ENCODE measurements around the gene CCNY. TPM values are rescaled to one million over a fixed set of nuclear protein-coding genes. Genes with fewer than 3 reads are reported as not detected.

CCNY gene
- total and polyA plus RNA-seq, 2 of the 13 experiments (the other 11 are each of a cell fraction or from before 2014, with no cell fraction given): 48.2 to 54.7 TPM

- H3K36me3 ChIP-seq (replicated peaks in 1 of 2; ENCODE audit: control insufficient read depth in 1 of 2, insufficient read depth in 2 of 2, low read length in 2 of 2): no peaks in the 10 kb centered on the region
- 95% methylated on average over 11 of the region's 11 CpGs for WGBS (ENCODE audit: low lambda C conversion rate)
- ChIA-PET POLR2A (interaction anchor here (1.5 kb wide), 1 partner anchor 30 kb away, joined by 3 read pairs; no protein-coding TSS in a partner anchor), CTCF (ENCODE audit: low intra/inter-chr PET ratio, low total read pairs) (no interaction called here)
- no peak overlapping the region for H3K9ac ChIP-seq (ENCODE audit: insufficient read depth, low read depth, low read length)
- H2AFZ ChIP-seq (ENCODE audit: low read length): no peak overlapping the region
- peak; percentile 26; the same call in 2 of the 3 replicates for ATAC-seq
- no peaks in the 10 kb centered on the region for H3K9me3 ChIP-seq (ENCODE audit: low read length)
- intact Hi-C loops (cut with micrococcal nuclease; ENCODE audit: unreplicated experiment) (no loop called here), in situ Hi-C loops (cut with HindIII; ENCODE audit: extremely low pct_ligation_motif_present, low pct_unique_long_range_greater_than_20kb) (no loop called here)
- no peak for FAIRE-seq
- BruUV-seq (replicated peaks): no TSS peak
- no peaks in the 10 kb centered on the region for H4K20me1 ChIP-seq (ENCODE audit: insufficient read depth, low read length)
- H3K27ac ChIP-seq (ENCODE audit: extremely low read length, insufficient read depth, low read length): peak overlapping the region; percentile 19
- TF ChIP-seq ETS1 (CRISPR knock-in tag; IDR thresholded peaks at IDR 0.05) (no peak), CCAR2 (optimal IDR thresholded peaks at IDR 0.05; ENCODE audit: low read depth, low read length) (no peak), ZNF772 (CRISPR knock-in tag; IDR thresholded peaks at IDR 0.05) (no peak), ZNF687 (CRISPR knock-in tag; IDR thresholded peaks at IDR 0.05) (peak; percentile 14; the same call in 1 of the 2 replicates)
- DNase-seq (ENCODE audit: low spot score): no peak
- H3K4me1 ChIP-seq (ENCODE audit: insufficient read depth, low read length): peaks cover 65% of the 10 kb centered on the region
- H3K4me2 ChIP-seq (ENCODE audit: low read depth, low read length): peak overlapping the region; percentile 14; the same call in 1 of the 2 replicates
- H3K79me2 ChIP-seq (ENCODE audit: insufficient read depth, low read length): peaks cover 92% of the 10 kb centered on the region
- no peaks in the 10 kb centered on the region for H3K27me3 ChIP-seq (ENCODE audit: control insufficient read depth in 1 of 2, insufficient read depth in 2 of 2, low read length in 2 of 2)
- no peak overlapping the region for H3K4me3 ChIP-seq (replicated peaks in 1 of 3; ENCODE audit: insufficient read depth in 1 of 3, low read depth in 2 of 3, low read length in 3 of 3)
These were observed 84.7 kb downstream of the CCNY start for GRCh38 chr10:35420827-35421552.

All from HepG2 (cell line).